ENCODE data around the gene SYF2.

- TF ChIP-seq CTCF (IDR thresholded peaks at IDR 0.05) (no peak), POLR2A (IDR thresholded peaks at IDR 0.05) (no peak), POLR2AphosphoS5 (IDR thresholded peaks at IDR 0.05) (no peak)
Observed at GRCh38 chr1:25194054-25194453, 38.2 kb downstream of the SYF2 start.
